ENCODE results near the gene HTR3E. TPM values are rescaled to one million over a fixed set of nuclear protein-coding genes. Genes with fewer than 3 reads are reported as not detected.

The HTR3E gene
- total and polyA plus RNA-seq, 2 of the 13 experiments (the other 11 are each of a cell fraction or from before 2014, with no cell fraction given) = not detected

DNA sequence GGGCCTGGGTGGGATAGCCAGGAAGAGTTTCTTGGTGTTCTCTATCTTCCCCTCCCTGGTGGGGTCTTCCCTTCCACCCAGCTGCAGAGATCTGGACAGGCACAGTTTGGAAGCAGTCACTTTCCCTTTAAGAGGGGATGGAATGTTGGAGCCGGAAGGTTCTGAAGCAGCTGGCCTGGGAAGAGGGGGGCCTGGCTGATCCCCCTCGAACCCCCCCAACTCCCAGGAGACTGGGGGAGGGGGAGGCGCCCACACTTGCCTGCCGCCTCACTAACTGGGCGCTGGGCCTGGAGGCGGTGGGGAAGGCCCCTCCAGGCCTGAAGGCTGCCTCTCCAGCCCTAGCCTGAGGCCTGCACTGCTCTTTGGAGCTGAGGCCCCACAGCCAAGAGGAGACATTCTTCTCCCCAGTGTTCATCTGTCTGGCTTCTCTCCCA, 59.7 kb downstream of the HTR3E start (continued):
- TF ChIP-seq, protein P1, sequence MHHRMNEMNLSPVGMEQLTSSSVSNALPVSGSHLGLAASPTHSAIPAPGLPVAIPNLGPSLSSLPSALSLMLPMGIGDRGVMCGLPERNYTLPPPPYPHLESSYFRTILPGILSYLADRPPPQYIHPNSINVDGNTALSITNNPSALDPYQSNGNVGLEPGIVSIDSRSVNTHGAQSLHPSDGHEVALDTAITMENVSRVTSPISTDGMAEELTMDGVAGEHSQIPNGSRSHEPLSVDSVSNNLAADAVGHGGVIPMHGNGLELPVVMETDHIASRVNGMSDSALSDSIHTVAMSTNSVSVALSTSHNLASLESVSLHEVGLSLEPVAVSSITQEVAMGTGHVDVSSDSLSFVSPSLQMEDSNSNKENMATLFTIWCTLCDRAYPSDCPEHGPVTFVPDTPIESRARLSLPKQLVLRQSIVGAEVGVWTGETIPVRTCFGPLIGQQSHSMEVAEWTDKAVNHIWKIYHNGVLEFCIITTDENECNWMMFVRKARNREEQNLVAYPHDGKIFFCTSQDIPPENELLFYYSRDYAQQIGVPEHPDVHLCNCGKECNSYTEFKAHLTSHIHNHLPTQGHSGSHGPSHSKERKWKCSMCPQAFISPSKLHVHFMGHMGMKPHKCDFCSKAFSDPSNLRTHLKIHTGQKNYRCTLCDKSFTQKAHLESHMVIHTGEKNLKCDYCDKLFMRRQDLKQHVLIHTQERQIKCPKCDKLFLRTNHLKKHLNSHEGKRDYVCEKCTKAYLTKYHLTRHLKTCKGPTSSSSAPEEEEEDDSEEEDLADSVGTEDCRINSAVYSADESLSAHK (CRISPR knock-in tag; IDR thresholded peaks at IDR 0.05; ENCODE audit: borderline replicate concordance) = 0 out of 2 replicates have a peak, but pooled peaks have one; percentile 29
- TF ChIP-seq ZBTB38 (CRISPR knock-in tag; IDR thresholded peaks at IDR 0.05) = no peak
- TF ChIP-seq TGIF2 (CRISPR knock-in tag; IDR thresholded peaks at IDR 0.05) = peak; percentile 36; the same call in 1 of the 2 replicates
- no peak for TF ChIP-seq ZNF672 (CRISPR knock-in tag; IDR thresholded peaks at IDR 0.05)
- peak; percentile 76 for TF ChIP-seq SAP130 (CRISPR knock-in tag; IDR thresholded peaks at IDR 0.05; ENCODE audit: low read depth)
- TF ChIP-seq, protein P2, sequence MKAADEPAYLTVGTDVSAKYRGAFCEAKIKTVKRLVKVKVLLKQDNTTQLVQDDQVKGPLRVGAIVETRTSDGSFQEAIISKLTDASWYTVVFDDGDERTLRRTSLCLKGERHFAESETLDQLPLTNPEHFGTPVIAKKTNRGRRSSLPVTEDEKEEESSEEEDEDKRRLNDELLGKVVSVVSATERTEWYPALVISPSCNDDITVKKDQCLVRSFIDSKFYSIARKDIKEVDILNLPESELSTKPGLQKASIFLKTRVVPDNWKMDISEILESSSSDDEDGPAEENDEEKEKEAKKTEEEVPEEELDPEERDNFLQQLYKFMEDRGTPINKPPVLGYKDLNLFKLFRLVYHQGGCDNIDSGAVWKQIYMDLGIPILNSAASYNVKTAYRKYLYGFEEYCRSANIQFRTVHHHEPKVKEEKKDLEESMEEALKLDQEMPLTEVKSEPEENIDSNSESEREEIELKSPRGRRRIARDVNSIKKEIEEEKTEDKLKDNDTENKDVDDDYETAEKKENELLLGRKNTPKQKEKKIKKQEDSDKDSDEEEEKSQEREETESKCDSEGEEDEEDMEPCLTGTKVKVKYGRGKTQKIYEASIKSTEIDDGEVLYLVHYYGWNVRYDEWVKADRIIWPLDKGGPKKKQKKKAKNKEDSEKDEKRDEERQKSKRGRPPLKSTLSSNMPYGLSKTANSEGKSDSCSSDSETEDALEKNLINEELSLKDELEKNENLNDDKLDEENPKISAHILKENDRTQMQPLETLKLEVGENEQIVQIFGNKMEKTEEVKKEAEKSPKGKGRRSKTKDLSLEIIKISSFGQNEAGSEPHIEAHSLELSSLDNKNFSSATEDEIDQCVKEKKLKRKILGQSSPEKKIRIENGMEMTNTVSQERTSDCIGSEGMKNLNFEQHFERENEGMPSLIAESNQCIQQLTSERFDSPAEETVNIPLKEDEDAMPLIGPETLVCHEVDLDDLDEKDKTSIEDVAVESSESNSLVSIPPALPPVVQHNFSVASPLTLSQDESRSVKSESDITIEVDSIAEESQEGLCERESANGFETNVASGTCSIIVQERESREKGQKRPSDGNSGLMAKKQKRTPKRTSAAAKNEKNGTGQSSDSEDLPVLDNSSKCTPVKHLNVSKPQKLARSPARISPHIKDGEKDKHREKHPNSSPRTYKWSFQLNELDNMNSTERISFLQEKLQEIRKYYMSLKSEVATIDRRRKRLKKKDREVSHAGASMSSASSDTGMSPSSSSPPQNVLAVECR (CRISPR knock-in tag; IDR thresholded peaks at IDR 0.05; ENCODE audit: borderline replicate concordance) = peak; percentile 67
- TF ChIP-seq, protein P3, sequence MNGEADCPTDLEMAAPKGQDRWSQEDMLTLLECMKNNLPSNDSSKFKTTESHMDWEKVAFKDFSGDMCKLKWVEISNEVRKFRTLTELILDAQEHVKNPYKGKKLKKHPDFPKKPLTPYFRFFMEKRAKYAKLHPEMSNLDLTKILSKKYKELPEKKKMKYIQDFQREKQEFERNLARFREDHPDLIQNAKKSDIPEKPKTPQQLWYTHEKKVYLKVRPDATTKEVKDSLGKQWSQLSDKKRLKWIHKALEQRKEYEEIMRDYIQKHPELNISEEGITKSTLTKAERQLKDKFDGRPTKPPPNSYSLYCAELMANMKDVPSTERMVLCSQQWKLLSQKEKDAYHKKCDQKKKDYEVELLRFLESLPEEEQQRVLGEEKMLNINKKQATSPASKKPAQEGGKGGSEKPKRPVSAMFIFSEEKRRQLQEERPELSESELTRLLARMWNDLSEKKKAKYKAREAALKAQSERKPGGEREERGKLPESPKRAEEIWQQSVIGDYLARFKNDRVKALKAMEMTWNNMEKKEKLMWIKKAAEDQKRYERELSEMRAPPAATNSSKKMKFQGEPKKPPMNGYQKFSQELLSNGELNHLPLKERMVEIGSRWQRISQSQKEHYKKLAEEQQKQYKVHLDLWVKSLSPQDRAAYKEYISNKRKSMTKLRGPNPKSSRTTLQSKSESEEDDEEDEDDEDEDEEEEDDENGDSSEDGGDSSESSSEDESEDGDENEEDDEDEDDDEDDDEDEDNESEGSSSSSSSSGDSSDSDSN (CRISPR knock-in tag; IDR thresholded peaks at IDR 0.05) = peak; percentile 25; the same call in 1 of the 2 replicates
- TF ChIP-seq SETDB1 (CRISPR knock-in tag; IDR thresholded peaks at IDR 0.05; ENCODE audit: borderline replicate concordance) = no peak
- no peak for TF ChIP-seq RBM39 (IDR thresholded peaks at IDR 0.05; ENCODE audit: low read depth, low read length, poor library complexity, severe bottlenecking)
- TF ChIP-seq ZNF773 (CRISPR knock-in tag; IDR thresholded peaks at IDR 0.05; ENCODE audit: borderline replicate concordance) = no peak
- no peak for TF ChIP-seq FOXA1 (IDR thresholded peaks at IDR 0.05)
- no peak for TF ChIP-seq FOXA1 (CRISPR knock-in tag; IDR thresholded peaks at IDR 0.05)
- TF ChIP-seq ATF1 (CRISPR knock-in tag; IDR thresholded peaks at IDR 0.05) = no peak
- no peak for TF ChIP-seq KLF6 (CRISPR knock-in tag; IDR thresholded peaks at IDR 0.05)
- no peak for TF ChIP-seq SRSF1 (optimal IDR thresholded peaks at IDR 0.05; ENCODE audit: low read depth, low read length)
- TF ChIP-seq MTF2 (CRISPR knock-in tag; IDR thresholded peaks at IDR 0.05; ENCODE audit: borderline replicate concordance) = no peak
- TF ChIP-seq, protein P4, sequence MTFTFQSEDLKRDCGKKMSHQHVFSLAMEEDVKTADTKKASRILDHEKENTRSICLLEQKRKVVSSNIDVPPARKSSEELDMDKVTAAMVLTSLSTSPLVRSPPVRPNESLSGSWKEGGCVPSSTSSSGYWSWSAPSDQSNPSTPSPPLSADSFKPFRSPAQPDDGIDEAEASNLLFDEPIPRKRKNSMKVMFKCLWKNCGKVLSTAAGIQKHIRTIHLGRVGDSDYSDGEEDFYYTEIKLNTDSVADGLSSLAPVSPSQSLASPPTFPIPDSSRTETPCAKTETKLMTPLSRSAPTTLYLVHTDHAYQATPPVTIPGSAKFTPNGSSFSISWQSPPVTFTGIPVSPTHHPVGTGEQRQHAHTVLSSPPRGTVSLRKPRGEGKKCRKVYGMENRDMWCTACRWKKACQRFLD (CRISPR knock-in tag; IDR thresholded peaks at IDR 0.05; ENCODE audit: borderline replicate concordance) = 0 out of 2 replicates have a peak, but pooled peaks have one; percentile 21
- no peak for TF ChIP-seq RBFOX2 (IDR thresholded peaks at IDR 0.05; ENCODE audit: low read depth, low read length)
- TF ChIP-seq ZNF670 (CRISPR knock-in tag; IDR thresholded peaks at IDR 0.05; ENCODE audit: borderline replicate concordance) = no peak
- no peak for TF ChIP-seq ZNF777 (CRISPR knock-in tag; IDR thresholded peaks at IDR 0.05)

Measured in HepG2 (cell line).